HUES48 (cell line): ENCODE measurements around the gene SUGP2.

Experiments used
- H3K27ac ChIP-seq: one replicate; pipeline ENCODE4 v1.7.0; 2013; ENCODE audit warnings: low read depth, low read length, inconsistent platforms
- H3K27me3 ChIP-seq: 2 replicates; pipeline ENCODE4 v1.6.1; 2013; ENCODE audit warnings: mild to moderate bottlenecking, low read length; ENCODE audit not compliant: control insufficient read depth, insufficient read depth
- H3K36me3 ChIP-seq: 2 replicates; pipeline ENCODE4 v1.6.1; 2013; ENCODE audit warnings: low read length; ENCODE audit not compliant: control insufficient read depth, insufficient read depth
- H3K4me1 ChIP-seq: 2 replicates; pipeline ENCODE4 v1.6.1; 2013; ENCODE audit warnings: mild to moderate bottlenecking, low read length; ENCODE audit not compliant: control insufficient read depth, insufficient read depth
- H3K4me3 ChIP-seq: 2 replicates; pipeline ENCODE4 v1.5.1; 2013; ENCODE audit warnings: mild to moderate bottlenecking, low read depth, low read length
- H3K9ac ChIP-seq: 2 replicates; pipeline ENCODE4 v1.6.1; 2013; ENCODE audit warnings: mild to moderate bottlenecking, low read depth, low read length, moderate library complexity
- H3K9me3 ChIP-seq: 2 replicates; pipeline ENCODE4 v1.6.1; 2013; ENCODE audit warnings: low read length; ENCODE audit not compliant: control insufficient read depth, insufficient read depth

The SUGP2 gene

DNA sequence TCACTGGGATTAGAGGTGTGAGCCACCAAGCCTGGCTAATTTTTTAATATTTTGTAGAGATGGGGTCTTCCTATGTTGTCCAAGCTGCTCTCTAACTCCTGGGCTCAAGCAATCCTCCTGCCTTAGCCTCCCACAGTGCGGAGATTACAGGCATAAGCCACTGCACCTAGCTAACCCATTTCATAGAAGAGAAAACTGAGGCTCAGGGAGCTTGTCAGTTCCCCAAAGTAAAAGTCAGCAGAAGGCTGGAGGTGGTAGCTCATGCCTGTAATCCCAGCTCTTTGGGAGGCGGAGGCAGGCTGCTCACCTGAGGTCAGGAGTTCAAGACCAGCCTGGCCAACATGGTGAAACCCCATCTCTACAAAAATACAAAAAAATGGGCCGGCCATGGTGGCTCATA lies 83.5 kb downstream of the SUGP2 start:
- no peaks in the 10 kb centered on the region for H3K9me3 ChIP-seq
- H3K27ac ChIP-seq = no peak overlapping the region
- H3K4me3 ChIP-seq = no peak overlapping the region
- H3K4me1 ChIP-seq = no peaks in the 10 kb centered on the region
- H3K36me3 ChIP-seq = no peaks in the 10 kb centered on the region
- no peak overlapping the region for H3K9ac ChIP-seq
- H3K27me3 ChIP-seq = no peaks in the 10 kb centered on the region

- Histone ChIP-seq H3K9ac (no peak overlapping the region), H3K27ac (no peak overlapping the region), H3K4me1 (no peaks in the 10 kb centered on the region), H3K4me3 (no peak overlapping the region), H3K36me3 (no peaks in the 10 kb centered on the region), H3K9me3 (no peaks in the 10 kb centered on the region), H3K27me3 (no peaks in the 10 kb centered on the region)
Observed at GRCh38 chr19:18948976-18949356, 84.4 kb downstream of the SUGP2 start.

DNA sequence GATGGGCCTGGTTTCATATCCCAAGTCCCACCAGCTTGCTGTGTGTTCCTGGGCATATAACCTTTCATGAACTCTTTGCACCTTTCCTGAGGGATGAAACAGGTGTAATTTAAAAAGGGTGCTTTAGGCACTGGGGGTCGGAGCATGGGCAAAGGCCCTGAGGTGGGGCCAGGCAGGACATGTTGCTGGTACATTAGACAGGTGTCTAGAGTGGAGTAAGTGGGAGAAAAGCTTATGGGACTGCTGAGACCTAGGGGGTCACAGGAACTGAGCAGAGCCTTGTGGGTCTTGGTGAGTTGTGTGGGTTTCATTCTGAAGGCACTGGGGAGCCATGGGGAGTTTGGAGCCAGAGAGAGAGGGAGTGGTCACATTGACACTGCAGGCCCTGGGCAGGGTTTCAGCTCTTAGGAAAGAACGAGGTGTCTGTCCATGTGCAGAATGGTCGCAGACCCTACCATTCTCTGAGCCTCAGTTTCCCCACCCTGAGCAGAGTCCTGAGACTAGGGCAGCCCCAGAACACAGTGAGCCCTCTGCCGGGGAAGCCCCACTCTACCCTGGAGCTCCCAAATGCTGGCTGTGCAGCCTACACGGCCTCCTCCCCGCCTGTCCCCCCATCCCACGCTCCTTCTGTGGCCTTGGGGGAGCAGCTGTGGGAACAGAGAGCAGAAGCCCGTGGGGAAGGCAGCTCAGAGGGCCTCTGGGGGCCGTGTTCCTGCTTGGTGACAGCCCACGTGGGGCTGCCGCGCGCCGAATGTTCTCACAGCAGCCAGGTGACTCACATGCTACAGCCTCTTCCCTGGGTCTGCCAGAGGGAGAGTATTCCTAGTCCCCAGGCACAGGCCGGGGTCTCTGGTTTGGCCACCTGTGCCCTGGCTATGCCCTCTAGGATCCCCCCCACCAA lies 85.0 kb downstream of the SUGP2 start:
- H3K27ac ChIP-seq = no peak overlapping the region
- H3K9ac ChIP-seq = no peak overlapping the region
- no peaks in the 10 kb centered on the region for H3K36me3 ChIP-seq
- H3K4me1 ChIP-seq = no peaks in the 10 kb centered on the region
- no peak overlapping the region for H3K4me3 ChIP-seq
- H3K9me3 ChIP-seq = no peaks in the 10 kb centered on the region
- H3K27me3 ChIP-seq = no peaks in the 10 kb centered on the region

- no peaks in the 10 kb centered on the region for H3K27me3 ChIP-seq
- no peaks in the 10 kb centered on the region for H3K9me3 ChIP-seq
- no peak overlapping the region for H3K27ac ChIP-seq
- H3K4me3 ChIP-seq = no peak overlapping the region
- no peaks in the 10 kb centered on the region for H3K36me3 ChIP-seq
- H3K4me1 ChIP-seq = peaks cover 1% of the 10 kb centered on the region; the same call in 1 of the 2 replicates
- H3K9ac ChIP-seq = no peak overlapping the region
Observed at GRCh38 chr19:18946918-18947317, 86.4 kb downstream of the SUGP2 start.

DNA sequence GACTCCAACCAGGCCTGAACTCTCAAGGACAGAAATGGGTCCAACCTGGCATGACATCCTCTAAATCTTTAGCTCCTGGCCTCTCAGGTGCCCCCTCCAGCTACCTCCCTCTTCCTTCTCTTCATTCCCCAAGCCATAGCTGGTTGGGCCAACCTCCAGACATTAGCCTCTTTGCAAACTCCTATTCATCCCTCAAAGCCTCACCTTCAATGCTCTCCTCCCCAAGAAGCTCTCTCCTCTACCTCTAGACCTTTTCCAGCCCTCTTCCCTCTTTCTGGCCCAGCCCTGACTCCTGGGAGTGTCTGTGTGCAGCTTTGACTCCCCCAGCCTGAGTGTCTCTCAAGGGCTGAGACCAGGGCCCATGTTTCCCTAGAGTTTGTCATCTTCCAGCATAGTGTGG lies 87.0 kb downstream of the SUGP2 start:
- Histone ChIP-seq H3K9ac (no peak overlapping the region), H3K36me3 (no peaks in the 10 kb centered on the region), H3K4me1 (peaks cover 7% of the 10 kb centered on the region; the same call in 1 of the 2 replicates), H3K9me3 (no peaks in the 10 kb centered on the region), H3K27me3 (no peaks in the 10 kb centered on the region), H3K4me3 (no peak overlapping the region), H3K27ac (no peak overlapping the region)

GRCh38 chr19:18945297-18945696 lies 88.0 kb downstream of the SUGP2 start:
- Histone ChIP-seq H3K4me1 (peaks cover 7% of the 10 kb centered on the region; the same call in 1 of the 2 replicates), H3K36me3 (no peaks in the 10 kb centered on the region), H3K27me3 (no peaks in the 10 kb centered on the region; the same call in 1 of the 2 replicates), H3K9ac (no peak overlapping the region), H3K9me3 (no peaks in the 10 kb centered on the region), H3K27ac (no peak overlapping the region), H3K4me3 (no peak overlapping the region)

GRCh38 chr19:18943465-18943864 lies 89.9 kb downstream of the SUGP2 start:
- peaks cover under 1% of the 10 kb centered on the region; the same call in 1 of the 2 replicates for H3K36me3 ChIP-seq
- no peaks in the 10 kb centered on the region; the same call in 1 of the 2 replicates for H3K27me3 ChIP-seq

DNA sequence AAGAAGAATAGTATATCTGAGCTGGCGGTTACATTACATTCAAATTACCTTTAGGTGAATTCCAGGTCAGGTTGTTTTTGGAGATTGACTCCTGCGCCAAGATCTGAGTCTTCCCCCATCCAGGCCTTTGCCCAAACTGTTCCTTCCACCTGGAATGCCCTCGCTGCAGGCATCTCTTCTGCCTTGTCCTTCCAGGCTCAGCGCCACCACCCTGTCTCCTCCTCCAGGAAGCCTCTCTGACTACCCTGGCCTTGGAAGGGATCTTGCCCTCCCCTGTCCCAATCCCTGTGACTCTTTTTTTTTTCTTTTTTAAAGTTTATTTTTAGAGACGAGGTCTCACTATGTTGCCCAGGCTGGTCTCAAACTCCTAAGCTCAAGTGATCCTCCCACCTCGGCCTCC lies 90.6 kb downstream of the SUGP2 start:
- H3K9me3 ChIP-seq = no peaks in the 10 kb centered on the region
- H3K9ac ChIP-seq = no peak overlapping the region
- H3K27me3 ChIP-seq = no peaks in the 10 kb centered on the region; the same call in 1 of the 2 replicates
- no peak overlapping the region for H3K4me3 ChIP-seq
- peaks cover 5% of the 10 kb centered on the region for H3K36me3 ChIP-seq
- peaks cover 13% of the 10 kb centered on the region; the same call in 1 of the 2 replicates for H3K4me1 ChIP-seq
- no peak overlapping the region for H3K27ac ChIP-seq

More at GRCh38 chr19:18943465-18943864, 89.9 kb downstream of the SUGP2 start:
- Histone ChIP-seq H3K9me3 (no peaks in the 10 kb centered on the region), H3K9ac (no peak overlapping the region), H3K27ac (no peak overlapping the region), H3K4me3 (no peak overlapping the region), H3K4me1 (peaks cover 13% of the 10 kb centered on the region; the same call in 1 of the 2 replicates)

- no peaks in the 10 kb centered on the region for H3K9me3 ChIP-seq
- H3K27me3 ChIP-seq = no peaks in the 10 kb centered on the region; the same call in 1 of the 2 replicates
- no peak overlapping the region for H3K9ac ChIP-seq
- H3K36me3 ChIP-seq = peaks cover 5% of the 10 kb centered on the region
- peak overlapping the region; percentile 32; the same call in 1 of the 2 replicates for H3K4me3 ChIP-seq
- H3K27ac ChIP-seq = no peak overlapping the region
- H3K4me1 ChIP-seq = peaks cover 13% of the 10 kb centered on the region; the same call in 1 of the 2 replicates
Observed at GRCh38 chr19:18941628-18942354, 91.5 kb downstream of the SUGP2 start.
